22Rv1 (cell line): Measurements from ENCODE around the gene IL11.

ENCODE experiments used
- H3K27ac ChIP-seq: fragments of 450-650 bp; 2 replicates; pipeline ENCODE4 v1.5.1; 2017
- ZFX ChIP-seq: fragments of 450-650 bp; IDR thresholded peaks from 2 replicates; pipeline ENCODE4 v1.6.1; 2017; ENCODE audit warnings: antibody characterized with exemption, borderline replicate concordance
- TF ChIP-seq, protein P1 (sequence below): fragments of 450-650 bp; IDR thresholded peaks from 2 replicates; pipeline ENCODE4 v1.5.1; 2017; ENCODE audit warnings: mild to moderate bottlenecking

The IL11 gene

DNA sequence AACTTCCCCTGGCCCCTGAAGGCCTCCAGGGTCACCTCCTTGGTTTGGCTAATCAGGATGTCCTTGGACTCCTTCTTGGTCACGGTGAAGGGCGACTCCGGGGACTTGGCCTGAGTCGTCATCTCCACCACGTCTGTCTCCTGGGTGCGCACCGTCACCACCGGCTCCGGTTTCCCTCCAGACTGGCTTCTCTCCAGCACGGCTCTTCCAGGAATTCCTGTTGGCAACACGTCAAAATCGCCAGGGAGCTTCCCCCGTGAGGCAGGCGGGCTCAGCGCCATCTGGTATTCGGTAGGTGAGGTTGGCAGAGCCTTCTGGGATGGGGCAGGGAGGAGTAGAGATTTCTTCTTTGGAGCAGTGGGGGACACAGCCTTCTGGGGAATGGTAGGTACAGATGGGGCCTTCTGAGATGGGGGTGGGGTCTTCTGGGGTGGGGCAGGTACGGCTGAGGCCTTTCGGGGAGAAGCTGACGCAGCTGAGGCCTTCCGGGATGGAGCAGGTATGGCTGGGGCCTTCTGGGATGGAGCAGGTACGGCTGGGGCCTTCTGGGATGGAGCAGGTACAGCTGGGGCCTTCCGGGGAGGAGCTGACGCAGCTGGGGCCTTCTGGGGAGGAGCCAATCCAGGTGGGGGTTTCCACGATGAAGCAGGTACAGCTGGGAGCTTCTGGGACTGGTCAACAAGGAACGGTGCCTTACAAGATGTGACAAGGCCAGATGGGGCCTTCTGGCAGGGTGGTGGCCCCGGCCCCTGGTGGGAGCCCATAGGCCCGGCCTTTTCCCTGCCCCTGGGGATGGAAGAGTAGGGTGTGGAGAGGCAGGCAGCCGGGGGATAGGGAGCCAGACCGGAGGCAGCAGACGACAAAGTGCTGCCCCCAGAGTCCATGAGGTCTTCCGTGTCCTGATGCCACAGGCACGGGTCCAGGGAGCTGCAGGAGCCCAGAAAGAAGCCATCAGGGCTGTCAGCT lies 11.0 kb downstream of the IL11 start:
- no peak overlapping the region for H3K27ac ChIP-seq

DNA sequence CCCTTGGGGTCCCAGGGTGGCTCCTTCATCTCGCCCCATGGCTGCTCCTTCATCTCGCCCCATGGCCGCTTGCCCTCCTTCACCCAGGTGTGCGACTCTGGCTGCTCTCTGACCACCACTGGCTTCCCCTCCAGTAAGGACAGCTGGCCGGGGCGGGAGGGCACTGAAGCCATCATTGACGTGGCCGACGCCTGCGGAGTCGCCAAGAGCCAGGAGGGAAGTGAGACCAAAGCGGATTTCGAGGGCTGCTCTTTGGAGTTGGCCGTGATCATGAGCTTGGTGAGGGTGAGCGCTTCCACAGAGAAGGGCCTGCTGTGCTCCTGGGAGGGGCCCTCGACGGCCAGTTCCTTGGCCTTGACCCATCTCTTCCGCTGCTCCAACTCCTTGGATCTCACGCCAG lies 11.8 kb downstream of the IL11 start:
- no peak overlapping the region for H3K27ac ChIP-seq
- TF ChIP-seq, protein P1, sequence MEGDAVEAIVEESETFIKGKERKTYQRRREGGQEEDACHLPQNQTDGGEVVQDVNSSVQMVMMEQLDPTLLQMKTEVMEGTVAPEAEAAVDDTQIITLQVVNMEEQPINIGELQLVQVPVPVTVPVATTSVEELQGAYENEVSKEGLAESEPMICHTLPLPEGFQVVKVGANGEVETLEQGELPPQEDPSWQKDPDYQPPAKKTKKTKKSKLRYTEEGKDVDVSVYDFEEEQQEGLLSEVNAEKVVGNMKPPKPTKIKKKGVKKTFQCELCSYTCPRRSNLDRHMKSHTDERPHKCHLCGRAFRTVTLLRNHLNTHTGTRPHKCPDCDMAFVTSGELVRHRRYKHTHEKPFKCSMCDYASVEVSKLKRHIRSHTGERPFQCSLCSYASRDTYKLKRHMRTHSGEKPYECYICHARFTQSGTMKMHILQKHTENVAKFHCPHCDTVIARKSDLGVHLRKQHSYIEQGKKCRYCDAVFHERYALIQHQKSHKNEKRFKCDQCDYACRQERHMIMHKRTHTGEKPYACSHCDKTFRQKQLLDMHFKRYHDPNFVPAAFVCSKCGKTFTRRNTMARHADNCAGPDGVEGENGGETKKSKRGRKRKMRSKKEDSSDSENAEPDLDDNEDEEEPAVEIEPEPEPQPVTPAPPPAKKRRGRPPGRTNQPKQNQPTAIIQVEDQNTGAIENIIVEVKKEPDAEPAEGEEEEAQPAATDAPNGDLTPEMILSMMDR: no peak

More for the DNA sequence above, 11.0 kb downstream of the IL11 start:
- no peak for TF ChIP-seq ZFX
- TF ChIP-seq, protein P1: no peak

DNA sequence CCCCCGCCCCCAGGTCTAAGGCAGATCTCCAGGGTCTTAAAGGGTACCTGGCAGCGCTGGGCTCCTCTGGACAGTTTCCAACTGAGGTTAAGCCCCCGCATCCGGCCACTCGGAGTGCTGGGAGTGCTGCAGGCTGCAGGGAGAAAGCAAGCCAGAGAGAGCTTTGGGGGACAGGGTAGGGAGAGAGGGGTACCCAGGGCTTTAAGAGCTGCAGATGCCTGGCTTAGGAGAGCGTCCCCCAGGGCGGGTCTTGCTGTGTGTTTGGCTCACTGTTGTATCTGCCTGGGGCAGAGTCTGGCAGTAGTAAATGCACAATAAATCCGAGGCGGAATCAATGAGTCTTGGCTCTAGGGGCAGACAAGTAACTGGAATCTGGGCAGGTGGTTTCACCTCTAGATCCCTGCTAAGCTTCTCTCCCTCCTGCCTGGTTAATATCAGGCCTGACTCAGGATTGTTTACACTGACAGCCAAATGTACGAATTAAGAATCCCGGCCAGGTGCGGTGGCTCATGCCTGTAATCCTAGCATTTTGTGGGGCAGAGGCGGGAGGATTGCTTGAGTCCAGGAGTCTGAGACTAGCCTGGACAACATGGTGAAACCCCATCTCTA lies 14.9 kb downstream of the IL11 start:
- no peak for TF ChIP-seq ZFX
- TF ChIP-seq, protein P1: no peak
- H3K27ac ChIP-seq: no peak overlapping the region

DNA sequence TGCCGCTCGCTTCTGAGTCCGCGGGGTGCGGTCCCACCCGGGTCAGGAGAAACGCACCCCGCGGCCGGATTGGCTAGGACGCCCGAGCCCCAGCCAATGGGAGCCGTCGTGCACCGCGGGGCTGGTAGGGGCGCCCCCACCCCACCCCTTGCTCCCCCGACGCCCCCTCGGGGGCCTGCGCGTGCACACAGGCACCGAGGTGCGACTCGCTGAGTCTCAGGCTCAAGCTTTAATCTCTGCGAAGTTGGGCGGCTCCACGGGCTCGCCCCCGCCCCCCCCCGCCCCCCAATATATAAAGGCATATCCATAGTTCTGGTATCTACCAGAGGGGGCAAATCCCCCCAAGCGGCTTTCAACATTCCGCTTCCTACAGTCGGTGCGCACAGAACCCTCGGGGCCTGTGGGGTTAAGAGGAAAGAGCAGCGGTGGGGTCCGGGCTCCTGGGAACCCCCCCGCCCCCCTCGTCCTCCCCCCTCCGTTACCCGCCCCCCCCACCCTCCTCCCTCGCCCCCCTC lies 15.5 kb downstream of the IL11 start, which contains the start of gene COX6B2:
Gene COX6B2 (minus strand): TSS at position 22 of the 515 bp plus-strand sequence. CDS start 198 bp downstream, outside the sequence.
- no peak for TF ChIP-seq ZFX
- TF ChIP-seq, protein P1: no peak
- no peak within 1 kb of the TSS for H3K27ac ChIP-seq

DNA sequence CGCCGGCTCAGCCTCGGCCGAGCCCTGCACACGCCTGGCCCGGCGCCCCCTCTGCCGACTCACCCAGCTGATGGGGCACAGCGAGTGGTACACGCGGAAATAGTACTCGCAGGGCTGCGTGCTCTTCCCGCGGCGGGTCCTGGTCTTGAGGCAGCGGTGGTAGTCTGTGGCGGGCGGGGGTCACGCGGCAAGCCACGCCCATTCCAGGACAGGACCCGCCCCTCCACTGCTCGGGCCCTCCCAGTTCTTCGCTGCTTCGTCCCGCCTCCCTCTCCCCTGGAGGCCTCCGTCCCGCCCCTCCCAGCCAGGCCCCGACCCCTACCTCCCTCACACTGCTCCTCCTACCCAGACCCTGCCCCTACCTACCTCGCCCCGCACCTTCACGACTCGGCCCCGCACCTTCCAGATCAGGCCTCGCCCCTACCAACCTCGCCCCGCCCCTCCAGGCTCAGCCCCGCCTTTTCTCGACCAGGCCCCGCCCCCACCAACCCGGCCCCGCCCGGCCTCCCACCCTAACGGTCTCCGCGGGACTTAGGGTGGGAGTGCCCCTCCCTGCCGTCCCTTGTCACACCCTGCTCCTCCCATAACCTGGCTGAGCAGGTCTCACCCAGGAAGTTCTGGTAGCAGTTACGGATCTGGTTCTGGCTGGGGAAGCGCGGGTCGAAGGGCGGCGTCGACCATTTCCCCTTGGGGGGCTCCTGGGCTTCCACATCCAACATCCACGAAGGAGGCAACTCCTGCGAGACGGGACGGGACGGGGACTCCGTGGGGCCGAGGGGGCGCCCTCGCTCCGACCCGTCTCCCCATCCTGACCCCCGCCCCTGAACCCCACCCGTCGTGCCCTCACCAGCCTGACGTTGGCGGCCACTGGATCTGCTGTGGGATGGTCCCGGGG lies 16.2 kb downstream of the IL11 start:
- no peak overlapping the region for H3K27ac ChIP-seq

DNA sequence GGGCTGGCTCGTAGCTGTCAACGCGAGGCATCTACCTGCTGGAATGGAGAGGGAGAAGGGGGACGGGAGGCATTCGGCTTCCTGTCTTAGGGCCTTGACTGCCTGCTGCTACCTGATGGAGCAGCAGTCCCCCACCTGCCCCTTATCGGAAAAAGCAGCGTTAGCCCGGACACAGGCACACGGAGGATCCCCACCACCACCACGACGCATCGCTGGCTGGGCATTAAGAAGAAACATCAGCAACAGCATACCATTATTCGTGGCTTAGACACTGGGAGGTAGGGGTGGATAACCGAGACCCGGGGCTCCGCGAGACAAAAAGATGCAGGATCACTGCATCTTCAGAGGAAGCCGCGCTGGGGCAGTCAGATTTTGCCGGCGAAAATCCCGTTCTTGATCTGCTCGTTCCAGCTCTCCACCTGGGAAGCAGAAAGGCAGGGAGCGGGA lies 16.9 kb downstream of the IL11 start:
- H3K27ac ChIP-seq: no peak overlapping the region
- TF ChIP-seq, protein P1: no peak

More for the DNA sequence above, 16.2 kb downstream of the IL11 start:
- no peak for TF ChIP-seq ZFX
- TF ChIP-seq, protein P1: no peak
